HG02798 (cell line): ENCODE measurements around the gene SMG1.
"Not testable (repeated sequence)": the region's sequence is repeated elsewhere in the genome, so short reads cannot be mapped to it uniquely, and the experiment has no call there.

ENCODE experiments used
- ATAC-seq: cut with Tn5 transposase; IDR thresholded peaks from one replicate; pipeline ENCODE4 v1.9.1; 2021; ENCODE audit warnings: mild to moderate bottlenecking; ENCODE audit not compliant: unreplicated experiment, poor library complexity

SMG1 gene

GRCh38 chr16:18776334-18776733 is 149.9 kb downstream of the SMG1 start:
- not testable (repeated sequence) for ATAC-seq

GRCh38 chr16:18774651-18775050 is 151.6 kb downstream of the SMG1 start:
- not testable (repeated sequence) for ATAC-seq

GRCh38 chr16:18772171-18772570 is 154.0 kb downstream of the SMG1 start:
- ATAC-seq = not testable (repeated sequence)

- not testable (repeated sequence) for ATAC-seq
Observed at GRCh38 chr16:18770336-18770962, 155.8 kb downstream of the SMG1 start.

- ATAC-seq = peak; percentile 77
Observed at GRCh38 chr16:18767217-18767616, 159.0 kb downstream of the SMG1 start.

- peak; percentile 54 for ATAC-seq
Observed at GRCh38 chr16:18762713-18763112, 163.5 kb downstream of the SMG1 start.

- ATAC-seq = peak; percentile 71
Observed at GRCh38 chr16:18759598-18760520, 166.3 kb downstream of the SMG1 start.

- ATAC-seq = peak; percentile 43
Observed at GRCh38 chr16:18757960-18758660, 168.1 kb downstream of the SMG1 start.

- not testable (repeated sequence) for ATAC-seq
Observed at GRCh38 chr16:18756639-18757038, 169.6 kb downstream of the SMG1 start.
